Psoas muscle (tissue), 8 donors: Measurements from ENCODE around the gene PUM1. TPM values are rescaled to one million over a fixed set of nuclear protein-coding genes. Genes with fewer than 3 reads are reported as not detected.

ENCODE experiments used
- ATAC-seq, 4 donors: fragments of 200-7000 bp; cut with Tn5 transposase; one replicate each; pipeline ENCODE4 v1.9.1; 2020; ENCODE audit warnings: moderate library complexity in 3 of 4, mild to moderate bottlenecking in 2 of 4
- DNase-seq, 2 donors: peaks; one replicate each; pipeline ENCODE4 v3.0.0-alpha.2; 2020
- H3K27ac ChIP-seq: fragments of 200-600 bp; one replicate; pipeline ENCODE4 v1.8.0; 2022
- H3K27me3 ChIP-seq, 3 donors: fragments of 200-600 bp in 1 of 3; one replicate each; pipeline versions ENCODE4 v1.6.1 to v1.8.0; 2013 to 2022; ENCODE audit warnings: low read length in 2 of 3, mild to moderate bottlenecking in 2 of 3, moderate library complexity in 1 of 3; ENCODE audit not compliant: insufficient read depth in 3 of 3
- H3K36me3 ChIP-seq, 2 donors: fragments of 200-600 bp in 1 of 2; one replicate each; pipeline versions ENCODE4 v1.6.1 to v1.8.0; 2013 to 2022; ENCODE audit warnings: low read depth in 1 of 2, mild to moderate bottlenecking in 1 of 2, moderate library complexity in 1 of 2; ENCODE audit not compliant: insufficient read depth in 1 of 2
- H3K4me1 ChIP-seq: fragments of 200-600 bp; one replicate; pipeline ENCODE4 v1.8.0; 2022
- H3K4me3 ChIP-seq: fragments of 200-600 bp; one replicate; pipeline ENCODE4 v1.8.0; 2022; ENCODE audit warnings: mild to moderate bottlenecking
- H3K9me3 ChIP-seq: fragments of 200-600 bp; one replicate; pipeline ENCODE4 v1.8.0; 2022
- WGBS, 3 donors: extraction: QIAGEN DNeasy Blood & Tissue Kit; methylation state at CpG; one replicate each; pipeline versions ENCODE4 v1.1.6 to v1.1.7; 2013; 5-methylcytosine and 5-hydroxymethylcytosine counted together
- intact Hi-C, 2 donors: fragments of 100-400 bp; cut with DNase I; formaldehyde crosslinking; loops; one replicate each; pipeline versions ENCODE4 v1.11.0 to v1.14.2; 2022
- polyA plus RNA-seq, 3 donors: library from polyadenylated mRNA; stranded (reverse); fragments of 200-250 nt; gene quantifications; one replicate each; pipeline ENCODE4 v1.2.3, GENCODE V29; 2013
- total RNA-seq, 4 donors: library from RNA; stranded (reverse); fragmentation: NEBNext Ultra II Directional in 2 of 4; extraction: Animal tissue kit (Norgen Biotek cat#: 25700) in 2 of 4; gene quantifications; one replicate each; pipeline versions ENCODE4 v1.2.1 to v1.2.4, GENCODE V29; 2021 to 2023
- TF ChIP-seq, protein P1 (sequence below): fragments of 200-600 bp; IDR thresholded peaks from one replicate; pipeline ENCODE4 v1.8.0; 2022; ENCODE audit warnings: antibody characterized with exemption
- donor health status: healthy with polysubstance abuse.
- donor health status: DM: no; HTN: no; CAD: no; lungs with moderate emphysema.
- donor health status: Bipolar disorder and iron deficiency.
- donor health status: healthy.
- donor health status: DM: yes; HTN: yes; CAD: no.
- donor health status: DM: no; HTN: no; CAD: no.
- donor health status: DM: no; HTN: no; CAD: no.
- donor health status: DM: yes; HTN: yes; CAD: no.

The PUM1 gene
- total and polyA plus RNA-seq, 7 donors = 16.8 to 93.4 (median 80.0) TPM

DNA sequence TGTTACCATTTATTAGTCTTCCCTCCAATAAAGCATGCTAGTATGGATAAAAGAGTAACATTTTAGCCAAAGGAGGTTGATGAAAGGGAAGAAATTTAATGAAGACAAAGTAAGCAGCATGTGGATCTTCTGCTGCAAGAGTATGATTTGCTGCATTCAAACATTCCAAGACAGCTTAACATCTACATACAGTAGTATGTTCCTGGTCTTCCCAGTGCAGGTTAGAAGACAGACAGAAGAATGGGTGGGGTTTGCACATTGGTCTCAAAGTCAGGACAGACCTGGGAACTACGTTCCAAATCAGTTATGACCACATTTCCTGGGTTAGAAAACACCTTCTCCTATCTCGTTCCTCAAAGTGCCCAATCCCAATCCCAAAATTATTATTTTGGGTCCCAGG is 43.3 kb downstream of the PUM1 start:
- no peak for DNase-seq
- Histone ChIP-seq H3K4me3 (no peak overlapping the region), H3K27me3 (no peaks in the 10 kb centered on the region), H3K9me3 (no peaks in the 10 kb centered on the region), H3K4me1 (peaks cover 58% of the 10 kb centered on the region), H3K27ac (no peak overlapping the region), H3K36me3 (no peaks in the 10 kb centered on the region)
- ATAC-seq = no peak
- intact Hi-C loops = no loop called here
- 47 to 66% (median 57%) methylated on average over 2 of the region's 2 CpGs for WGBS, 3 donors
- TF ChIP-seq, protein P1, sequence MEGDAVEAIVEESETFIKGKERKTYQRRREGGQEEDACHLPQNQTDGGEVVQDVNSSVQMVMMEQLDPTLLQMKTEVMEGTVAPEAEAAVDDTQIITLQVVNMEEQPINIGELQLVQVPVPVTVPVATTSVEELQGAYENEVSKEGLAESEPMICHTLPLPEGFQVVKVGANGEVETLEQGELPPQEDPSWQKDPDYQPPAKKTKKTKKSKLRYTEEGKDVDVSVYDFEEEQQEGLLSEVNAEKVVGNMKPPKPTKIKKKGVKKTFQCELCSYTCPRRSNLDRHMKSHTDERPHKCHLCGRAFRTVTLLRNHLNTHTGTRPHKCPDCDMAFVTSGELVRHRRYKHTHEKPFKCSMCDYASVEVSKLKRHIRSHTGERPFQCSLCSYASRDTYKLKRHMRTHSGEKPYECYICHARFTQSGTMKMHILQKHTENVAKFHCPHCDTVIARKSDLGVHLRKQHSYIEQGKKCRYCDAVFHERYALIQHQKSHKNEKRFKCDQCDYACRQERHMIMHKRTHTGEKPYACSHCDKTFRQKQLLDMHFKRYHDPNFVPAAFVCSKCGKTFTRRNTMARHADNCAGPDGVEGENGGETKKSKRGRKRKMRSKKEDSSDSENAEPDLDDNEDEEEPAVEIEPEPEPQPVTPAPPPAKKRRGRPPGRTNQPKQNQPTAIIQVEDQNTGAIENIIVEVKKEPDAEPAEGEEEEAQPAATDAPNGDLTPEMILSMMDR = no peak

DNA sequence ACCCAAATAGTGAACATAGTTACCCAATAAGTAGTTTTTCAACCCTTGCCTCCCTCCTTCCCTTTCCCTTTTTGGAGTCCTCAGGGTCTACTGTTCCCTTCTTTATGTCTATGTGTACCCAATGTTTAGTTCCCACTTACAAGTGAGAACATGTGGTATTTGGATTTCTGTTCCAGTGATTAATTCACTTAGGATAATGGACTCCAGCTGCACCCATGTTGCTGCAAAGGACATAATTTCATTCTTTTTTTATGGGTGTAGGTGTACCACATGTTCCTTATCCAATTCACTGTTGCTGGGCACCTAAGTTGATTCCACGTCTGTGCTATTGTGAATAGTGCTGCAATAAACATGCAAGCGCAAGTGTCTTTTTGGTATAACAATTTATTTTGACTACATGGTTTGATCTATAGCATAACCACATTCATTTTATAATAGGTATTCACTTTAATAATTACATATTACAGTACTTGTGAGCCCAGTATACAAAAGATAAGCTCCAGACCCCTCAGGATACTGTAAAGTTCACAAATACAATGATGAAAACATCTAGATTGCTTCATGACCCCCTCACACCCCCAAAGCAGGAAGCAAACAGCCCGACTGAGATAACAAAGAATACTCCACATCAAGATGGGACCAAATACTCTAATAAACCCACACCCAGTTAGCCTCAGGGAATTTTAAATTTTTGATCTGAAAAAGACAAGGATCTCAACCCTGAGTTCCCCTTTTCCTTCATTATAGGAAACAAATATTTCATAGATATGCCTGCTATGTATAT is 45.3 kb downstream of the PUM1 start:
- intact Hi-C loops = no loop called here
- H3K36me3 ChIP-seq = no peaks in the 10 kb centered on the region
- no peak overlapping the region for H3K27ac ChIP-seq
- no peaks in the 10 kb centered on the region for H3K27me3 ChIP-seq
- DNase-seq (no peak), ATAC-seq (no peak)
- 55 to 71% (median 55%) methylated on average over 3 of the region's 3 CpGs for WGBS, 3 donors
- TF ChIP-seq, protein P1 = no peak
- no peaks in the 10 kb centered on the region for H3K9me3 ChIP-seq
- H3K4me1 ChIP-seq = peaks cover 61% of the 10 kb centered on the region
- no peak overlapping the region for H3K4me3 ChIP-seq

DNA sequence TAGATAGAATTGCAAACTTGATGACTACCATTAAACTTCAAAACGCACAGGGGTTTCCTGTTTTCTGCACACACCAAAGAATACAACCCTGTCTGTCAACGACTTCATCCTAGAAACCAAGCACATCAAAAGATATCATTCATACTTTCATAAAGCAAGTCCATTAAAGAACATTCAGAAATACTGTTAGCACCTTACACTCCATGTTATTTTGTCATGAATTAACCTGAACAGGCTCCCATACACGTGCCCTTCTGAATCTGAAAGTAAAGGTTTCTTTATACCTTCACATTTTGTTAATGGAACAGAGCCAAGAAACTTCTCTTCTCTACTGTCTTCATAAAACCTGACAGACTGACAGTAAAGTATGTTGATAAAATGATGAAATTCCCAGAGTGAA is 46.1 kb downstream of the PUM1 start:
- H3K4me3 ChIP-seq = no peak overlapping the region
- intact Hi-C loops = no loop called here
- no peaks in the 10 kb centered on the region for H3K27me3 ChIP-seq
- H3K9me3 ChIP-seq = no peaks in the 10 kb centered on the region
- TF ChIP-seq, protein P1 = no peak
- H3K4me1 ChIP-seq = peaks cover 61% of the 10 kb centered on the region
- no peak for DNase-seq
- no peak overlapping the region for H3K27ac ChIP-seq
- no peaks in the 10 kb centered on the region for H3K36me3 ChIP-seq
- 69 to 78% (median 75%) methylated on average over 3 of the region's 3 CpGs for WGBS, 3 donors
- ATAC-seq = no peak

DNA sequence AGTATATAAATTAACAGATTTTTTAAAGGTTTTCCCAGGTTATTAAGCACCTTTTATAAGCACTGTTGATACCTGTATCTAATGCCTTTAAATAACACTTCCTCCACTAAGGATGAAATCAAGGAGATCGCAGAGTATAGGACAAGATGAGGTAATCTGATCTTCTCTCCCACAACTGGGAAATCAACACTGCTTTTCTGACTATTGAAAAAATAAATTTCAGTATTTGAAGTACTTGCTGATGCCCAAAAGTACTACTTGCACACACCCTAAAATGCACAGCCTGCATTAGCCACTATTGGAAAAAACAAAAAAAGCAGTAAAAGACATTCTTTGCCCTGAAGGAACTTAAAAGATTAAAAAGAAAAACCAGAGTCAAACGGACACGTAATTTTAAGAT is 48.6 kb downstream of the PUM1 start:
- Histone ChIP-seq H3K4me1 (peaks cover 74% of the 10 kb centered on the region), H3K27me3 (no peaks in the 10 kb centered on the region), H3K36me3 (no peaks in the 10 kb centered on the region), H3K9me3 (no peaks in the 10 kb centered on the region), H3K4me3 (no peak overlapping the region), H3K27ac (no peak overlapping the region)
- WGBS, 3 donors = 45 to 56% (median 48%) methylated on average over 3 of the region's 3 CpGs
- no peak for ATAC-seq
- TF ChIP-seq, protein P1 = no peak
- DNase-seq = no peak
- intact Hi-C loops = no loop called here
